ENCODE data around the gene CFAP65.
A peak's percentile ranks its signal among the peaks of the same experiment; 100 is the strongest.

The CFAP65 gene

GRCh38 chr2:219018726-219019125, 22.6 kb downstream of the CFAP65 start:
- no peak for TF ChIP-seq CTCF (IDR thresholded peaks at IDR 0.05; ENCODE audit: low read depth, low read length)
- DNase-seq (ENCODE audit: low read depth, low spot score): no peak

GRCh38 chr2:219018286-219018685, 23.0 kb downstream of the CFAP65 start:
- in situ Hi-C loops (cut with HindIII; ENCODE audit: low sequenced_read_pairs): no loop called here
- TF ChIP-seq CTCF (IDR thresholded peaks at IDR 0.05; ENCODE audit: low read depth, low read length): no peak
- DNase-seq (ENCODE audit: low read depth, low spot score): no peak
- no peak overlapping the region for H3K4me3 ChIP-seq (ENCODE audit: low read depth, low read length)

More at GRCh38 chr2:219018726-219019125, 22.6 kb downstream of the CFAP65 start:
- no peak overlapping the region for H3K4me3 ChIP-seq (ENCODE audit: low read depth, low read length)
- in situ Hi-C loops (cut with HindIII; ENCODE audit: low sequenced_read_pairs): no loop called here

- TF ChIP-seq CTCF (IDR thresholded peaks at IDR 0.05; ENCODE audit: low read depth, low read length): no peak
- H3K4me3 ChIP-seq (ENCODE audit: low read depth, low read length): no peak overlapping the region
- in situ Hi-C loops (cut with HindIII; ENCODE audit: low sequenced_read_pairs): no loop called here
- DNase-seq (ENCODE audit: low read depth, low spot score): no peak
Measured at GRCh38 chr2:219017201-219017931, 23.9 kb downstream of the CFAP65 start.

GRCh38 chr2:219016721-219017120, 24.6 kb downstream of the CFAP65 start:
- no peak for TF ChIP-seq CTCF (IDR thresholded peaks at IDR 0.05; ENCODE audit: low read depth, low read length)
- no peak for DNase-seq (ENCODE audit: low read depth, low spot score)
- in situ Hi-C loops (cut with HindIII; ENCODE audit: low sequenced_read_pairs): no loop called here
- H3K4me3 ChIP-seq (ENCODE audit: low read depth, low read length): no peak overlapping the region

GRCh38 chr2:219010873-219011272, 30.4 kb downstream of the CFAP65 start:
- in situ Hi-C loops (cut with HindIII; ENCODE audit: low sequenced_read_pairs): no loop called here
- no peak for TF ChIP-seq CTCF (IDR thresholded peaks at IDR 0.05; ENCODE audit: low read depth, low read length)
- H3K4me3 ChIP-seq (ENCODE audit: low read depth, low read length): no peak overlapping the region
- DNase-seq (ENCODE audit: low read depth, low spot score): no peak

GRCh38 chr2:219010162-219010756, 31.1 kb downstream of the CFAP65 start:
- in situ Hi-C loops (cut with HindIII; ENCODE audit: low sequenced_read_pairs): no loop called here
- no peak overlapping the region for H3K4me3 ChIP-seq (ENCODE audit: low read depth, low read length)
- no peak for DNase-seq (ENCODE audit: low read depth, low spot score)
- peak; percentile 40 for TF ChIP-seq CTCF (IDR thresholded peaks at IDR 0.05; ENCODE audit: low read depth, low read length)

Measured in astrocyte of the spinal cord (primary cell).